ENCODE data around the gene LIMS2. TPM values are rescaled to one million over a fixed set of nuclear protein-coding genes. Genes with fewer than 3 reads are reported as not detected.

Gene LIMS2
- polyA plus RNA-seq, 1 donor (not counting 4 experiments of a cell fraction or from before 2014, with no cell fraction given): not detected

- H3K27ac ChIP-seq (ENCODE audit: control insufficient read depth, insufficient read depth, low read length): no peak overlapping the region
- H3K4me3 ChIP-seq (ENCODE audit: control insufficient read depth in 2 of 3, extremely low read depth in 1 of 3, insufficient read depth in 2 of 3, low read depth in 1 of 3, low read length in 3 of 3): no peak overlapping the region
- dilution Hi-C loops (cut with MboI; ENCODE audit: extremely low pct_ligation_motif_present, low sequenced_read_pairs): no loop called here
- no peaks in the 10 kb centered on the region for H3K9me1 ChIP-seq (ENCODE audit: control insufficient read depth, extremely low read depth, insufficient read depth, low read length)
- H4K20me1 ChIP-seq (ENCODE audit: control insufficient read depth, extremely low read depth, insufficient read depth, low read length): no peaks in the 10 kb centered on the region
- no peak overlapping the region for H3K4me2 ChIP-seq (ENCODE audit: control insufficient read depth, extremely low read depth, insufficient read depth, low read depth, low read length)
- FAIRE-seq (no peak), DNase-seq (ENCODE audit: low read depth, low spot score) (no peak)
- H3K27me3 ChIP-seq (ENCODE audit: control insufficient read depth, extremely low read depth, insufficient read depth, low read length): no peaks in the 10 kb centered on the region
- H3K9me3 ChIP-seq (ENCODE audit: control insufficient read depth, low read depth, low read length): no peaks in the 10 kb centered on the region
- no peak overlapping the region for H3K9ac ChIP-seq (ENCODE audit: control insufficient read depth, extremely low read depth, insufficient read depth, low read length)
- TF ChIP-seq EZH2 (IDR thresholded peaks at IDR 0.05; ENCODE audit: low read length): no peak
- no peak for TF ChIP-seq CTCF (optimal IDR thresholded peaks at IDR 0.05 in 1 of 3, IDR thresholded peaks at IDR 0.05 in 1 of 3, conservative IDR thresholded peaks at IDR 0.05 in 1 of 3; ENCODE audit: extremely low read depth in 1 of 3, insufficient read depth in 2 of 3, low read length in 3 of 3)
- H3K79me2 ChIP-seq (ENCODE audit: control insufficient read depth, insufficient read depth, low read length): no peaks in the 10 kb centered on the region
- peaks cover 12% of the 10 kb centered on the region for H3K4me1 ChIP-seq (ENCODE audit: control insufficient read depth, extremely low read depth, insufficient read depth, low read length)
- no peak overlapping the region for H2AFZ ChIP-seq (ENCODE audit: control insufficient read depth, low read length)
- no peaks in the 10 kb centered on the region for H3K36me3 ChIP-seq (ENCODE audit: control insufficient read depth in 2 of 2, extremely low read depth in 1 of 2, insufficient read depth in 2 of 2, low read length in 2 of 2)
Observed at GRCh38 chr2:127634066-127634617, 41.2 kb downstream of the LIMS2 start.

GRCh38 chr2:127633556-127634065 lies 41.7 kb downstream of the LIMS2 start:
- H2AFZ ChIP-seq (ENCODE audit: control insufficient read depth, low read length): no peak overlapping the region
- H3K4me1 ChIP-seq (ENCODE audit: control insufficient read depth, extremely low read depth, insufficient read depth, low read length): peaks cover 12% of the 10 kb centered on the region
- no peak overlapping the region for H3K4me3 ChIP-seq (ENCODE audit: control insufficient read depth in 2 of 3, extremely low read depth in 1 of 3, insufficient read depth in 2 of 3, low read depth in 1 of 3, low read length in 3 of 3)
- dilution Hi-C loops (cut with MboI; ENCODE audit: extremely low pct_ligation_motif_present, low sequenced_read_pairs): no loop called here
- no peaks in the 10 kb centered on the region for H3K79me2 ChIP-seq (ENCODE audit: control insufficient read depth, insufficient read depth, low read length)
- H3K27ac ChIP-seq (ENCODE audit: control insufficient read depth, insufficient read depth, low read length): no peak overlapping the region
- no peaks in the 10 kb centered on the region for H4K20me1 ChIP-seq (ENCODE audit: control insufficient read depth, extremely low read depth, insufficient read depth, low read length)
- no peaks in the 10 kb centered on the region for H3K9me1 ChIP-seq (ENCODE audit: control insufficient read depth, extremely low read depth, insufficient read depth, low read length)
- no peaks in the 10 kb centered on the region for H3K9me3 ChIP-seq (ENCODE audit: control insufficient read depth, low read depth, low read length)
- H3K4me2 ChIP-seq (ENCODE audit: control insufficient read depth, extremely low read depth, insufficient read depth, low read depth, low read length): no peak overlapping the region
- no peak for TF ChIP-seq CTCF (optimal IDR thresholded peaks at IDR 0.05 in 1 of 3, IDR thresholded peaks at IDR 0.05 in 1 of 3, conservative IDR thresholded peaks at IDR 0.05 in 1 of 3; ENCODE audit: extremely low read depth in 1 of 3, insufficient read depth in 2 of 3, low read length in 3 of 3)
- TF ChIP-seq EZH2 (IDR thresholded peaks at IDR 0.05; ENCODE audit: low read length): no peak
- H3K27me3 ChIP-seq (ENCODE audit: control insufficient read depth, extremely low read depth, insufficient read depth, low read length): no peaks in the 10 kb centered on the region
- FAIRE-seq: no peak
- DNase-seq (ENCODE audit: low read depth, low spot score): no peak
- no peak overlapping the region for H3K9ac ChIP-seq (ENCODE audit: control insufficient read depth, extremely low read depth, insufficient read depth, low read length)
- H3K36me3 ChIP-seq (ENCODE audit: control insufficient read depth in 2 of 2, extremely low read depth in 1 of 2, insufficient read depth in 2 of 2, low read length in 2 of 2): no peaks in the 10 kb centered on the region
